GM10266 (cell line): Measurements from ENCODE around the gene PCBP4.
A peak's percentile ranks its signal among the peaks of the same experiment; 100 is the strongest.
"Not testable (repeated sequence)": the region's sequence is repeated elsewhere in the genome, so short reads cannot be mapped to it uniquely, and the experiment has no call there.

Experiments used
- DNase-seq: peaks from one replicate; pipeline ENCODE4 v3.0.0; 2012; ENCODE audit errors: extremely low spot score
- CTCF ChIP-seq: IDR thresholded peaks from 2 replicates; pipeline ENCODE4 v1.5.1; 2012; ENCODE audit warnings: mild to moderate bottlenecking, low read depth; ENCODE audit not compliant: control insufficient read depth, insufficient read depth; ENCODE audit errors: missing control alignments

Gene PCBP4

GRCh38 chr3:51934139-51934850 is 33.0 kb downstream of the PCBP4 start:
- TF ChIP-seq CTCF, result no peak

GRCh38 chr3:51933471-51934138 is 33.6 kb downstream of the PCBP4 start:
- DNase-seq, result no peak
- TF ChIP-seq CTCF, result no peak

More at GRCh38 chr3:51934139-51934850, 33.0 kb downstream of the PCBP4 start:
- no peak for DNase-seq

- no peak for DNase-seq
- no peak for TF ChIP-seq CTCF
Observed at GRCh38 chr3:51932471-51933370, 34.5 kb downstream of the PCBP4 start.

GRCh38 chr3:51931756-51932155 is 35.5 kb downstream of the PCBP4 start:
- no peak for TF ChIP-seq CTCF
- peak; percentile 4 for DNase-seq

- TF ChIP-seq CTCF, result no peak
- peak; percentile 4 for DNase-seq
Observed at GRCh38 chr3:51930439-51930838, 36.8 kb downstream of the PCBP4 start.

- DNase-seq, result peak; percentile 6
- no peak for TF ChIP-seq CTCF
Observed at GRCh38 chr3:51929420-51930003, 37.7 kb downstream of the PCBP4 start.

GRCh38 chr3:51928981-51929380 is 38.3 kb downstream of the PCBP4 start:
- DNase-seq, result not testable (repeated sequence)
